GM21737 (cell line): ENCODE data around the gene IQCN.

ENCODE experiments used
- ATAC-seq: cut with Tn5 transposase; IDR thresholded peaks from one replicate; pipeline ENCODE4 v1.9.1; 2021; ENCODE audit warnings: mild to moderate bottlenecking, moderate library complexity; ENCODE audit not compliant: unreplicated experiment

Gene IQCN

DNA sequence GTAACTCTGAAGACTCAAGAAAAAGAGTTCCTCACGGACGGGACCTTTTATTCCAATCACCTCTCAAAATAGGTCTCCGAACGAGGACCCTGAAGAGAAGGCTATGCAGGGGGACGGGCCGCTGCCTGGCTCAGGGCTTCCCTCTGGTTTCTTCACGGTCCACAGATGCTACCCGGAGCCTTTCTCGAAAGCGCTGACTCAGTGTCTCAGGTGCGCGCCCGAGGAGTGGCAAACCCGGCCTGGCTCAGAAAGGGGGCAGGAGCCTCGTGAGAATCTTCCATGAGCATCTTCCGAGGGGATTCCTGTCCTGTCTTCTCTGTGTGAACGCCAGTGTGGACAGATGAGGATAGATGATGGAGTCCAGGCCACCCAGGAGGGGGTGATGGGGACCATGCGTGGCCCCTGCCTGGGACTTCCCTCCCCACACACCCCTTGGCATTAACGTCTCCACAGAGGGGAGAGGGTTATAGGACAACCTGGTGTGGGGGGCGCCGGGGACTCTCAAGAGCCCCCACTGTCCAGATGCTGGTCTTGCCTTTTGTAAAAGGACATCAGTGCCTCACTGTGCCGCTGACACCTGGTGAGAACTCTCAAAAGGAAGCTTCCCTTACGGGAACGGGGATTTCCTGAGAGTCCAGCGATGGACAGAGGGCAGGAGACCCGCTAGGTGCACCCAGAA lies 32.1 kb upstream of the IQCN start:
- ATAC-seq, result no peak

DNA sequence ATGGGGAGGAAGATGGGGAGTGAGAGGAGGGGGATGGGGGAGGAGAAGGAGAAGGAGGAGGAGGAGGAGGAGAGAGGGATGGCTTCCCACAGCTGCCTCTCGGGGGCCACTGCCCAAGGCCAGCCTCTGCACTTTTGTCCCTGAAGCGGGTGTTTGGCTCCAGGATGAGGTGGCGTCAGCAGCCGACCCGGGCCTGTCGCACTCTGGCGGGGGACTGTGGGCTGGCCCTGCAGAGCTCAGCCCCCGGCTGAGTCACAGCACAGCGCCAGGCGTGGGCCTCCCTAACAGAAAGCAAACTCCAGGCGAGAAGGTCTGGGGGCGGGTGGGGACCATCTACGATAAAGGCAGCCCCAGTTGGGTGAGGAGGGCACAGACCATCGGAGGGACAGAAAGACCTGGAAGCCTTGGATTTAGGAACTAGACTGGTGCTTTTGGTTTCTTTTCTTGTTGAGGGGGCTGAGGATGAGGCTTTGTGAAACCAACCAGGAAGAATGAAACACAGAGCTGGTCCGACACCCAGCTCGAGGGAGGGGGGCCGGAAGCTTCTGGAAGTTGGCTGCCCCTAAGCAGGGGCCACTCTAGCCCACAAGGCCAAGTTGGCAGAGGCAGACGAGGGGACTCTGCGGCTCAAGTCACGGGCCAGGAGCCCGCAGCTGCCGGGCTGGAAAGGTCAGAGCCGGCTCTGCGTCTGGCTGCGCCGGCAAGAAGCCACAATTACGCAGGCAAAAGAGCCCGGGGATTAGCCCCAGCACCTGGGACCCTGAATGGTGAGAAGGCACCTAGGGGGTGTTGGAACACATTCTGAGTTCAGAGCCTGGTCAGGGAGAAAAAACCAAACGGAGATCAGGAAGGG lies 30.4 kb upstream of the IQCN start:
- no peak for ATAC-seq

DNA sequence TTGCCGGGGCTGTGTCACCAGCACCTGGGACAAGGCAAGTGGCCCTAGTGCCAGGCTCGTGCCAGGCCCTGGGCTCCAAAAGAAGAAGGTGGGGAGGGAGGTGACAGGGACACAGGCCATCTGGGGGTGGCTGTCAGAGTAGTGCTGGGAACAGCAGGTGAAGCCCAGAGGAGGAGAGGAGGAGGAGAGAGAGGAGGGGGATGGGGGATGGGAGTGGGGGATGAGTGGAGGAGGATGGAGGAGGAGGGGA lies 29.9 kb upstream of the IQCN start:
- ATAC-seq, result no peak

DNA sequence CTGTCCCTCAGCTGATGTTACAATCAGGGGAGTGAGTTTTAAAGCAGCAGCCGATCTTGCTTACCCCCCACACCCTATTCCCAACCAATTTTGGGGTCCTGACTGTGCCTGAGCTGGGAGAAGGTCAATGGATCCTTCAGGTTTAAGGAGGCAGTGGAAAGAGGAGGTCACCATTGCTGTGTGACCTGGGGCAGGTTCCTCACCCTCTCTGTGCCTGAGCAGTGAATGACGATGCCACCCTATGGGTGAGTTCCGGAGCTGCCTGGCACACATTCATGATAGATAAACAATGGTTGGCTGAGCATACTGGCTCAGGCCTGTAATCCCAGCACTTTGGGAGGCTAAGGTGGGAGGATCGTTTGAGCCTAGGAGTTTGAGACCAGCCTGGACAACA lies 27.5 kb upstream of the IQCN start:
- ATAC-seq, result no peak

DNA sequence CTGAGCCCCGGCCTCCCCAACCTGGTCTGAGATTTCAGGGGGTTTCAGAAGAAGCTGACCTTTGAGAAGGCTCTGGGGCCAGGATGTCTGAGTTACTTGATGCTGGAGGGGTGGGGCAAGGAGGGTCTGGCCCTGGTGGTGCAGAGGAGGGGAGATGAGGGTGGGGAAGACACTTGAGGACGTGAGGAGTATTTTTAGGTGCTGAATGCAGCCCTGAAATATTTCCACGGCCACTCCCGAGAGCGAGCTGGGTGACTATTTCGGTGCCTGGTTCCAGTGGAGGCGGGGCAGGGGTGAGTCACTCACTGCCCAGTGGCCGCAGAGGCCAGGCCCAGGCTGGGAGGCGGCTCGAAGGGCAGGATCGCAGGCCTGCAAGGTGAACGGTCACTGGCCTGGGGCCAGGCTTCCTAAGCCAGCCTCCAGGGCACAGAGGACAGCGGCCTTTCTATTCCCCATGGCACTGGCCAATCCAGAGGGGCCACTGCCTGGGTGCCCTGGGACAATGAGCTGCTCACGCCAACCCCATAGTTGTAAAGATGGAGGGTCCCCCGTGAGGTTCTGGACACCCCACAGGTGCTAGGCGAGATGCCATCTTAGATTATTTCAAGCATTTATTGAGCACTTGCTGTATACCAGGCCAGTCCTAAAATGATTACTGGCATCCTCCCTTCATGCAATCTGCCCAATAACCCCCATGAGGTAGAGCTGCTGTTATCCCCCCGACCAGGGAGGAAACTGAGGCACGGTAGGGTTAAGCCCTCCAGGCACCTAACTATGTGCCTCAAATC lies 26.9 kb upstream of the IQCN start:
- ATAC-seq, result no peak

DNA sequence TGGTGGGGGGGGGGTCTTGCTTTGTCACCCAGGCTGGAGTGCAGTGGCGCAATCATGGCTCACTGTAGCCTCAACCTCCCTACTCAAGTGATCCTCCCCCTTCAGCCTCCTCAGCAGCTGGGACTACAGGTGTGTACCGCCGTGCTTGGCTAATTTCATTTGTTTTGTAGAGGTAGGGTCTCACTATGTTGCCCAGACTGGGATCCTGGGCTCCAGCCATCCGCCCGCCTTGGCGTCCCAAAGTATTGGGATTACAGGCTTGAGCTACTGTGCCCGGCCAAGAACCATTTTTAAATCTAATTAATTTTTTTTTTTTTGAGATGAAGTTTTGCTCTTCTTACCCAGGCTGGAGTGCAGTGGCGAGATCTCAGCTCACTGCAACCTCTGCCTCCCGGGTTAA lies 25.4 kb upstream of the IQCN start:
- ATAC-seq, result no peak

DNA sequence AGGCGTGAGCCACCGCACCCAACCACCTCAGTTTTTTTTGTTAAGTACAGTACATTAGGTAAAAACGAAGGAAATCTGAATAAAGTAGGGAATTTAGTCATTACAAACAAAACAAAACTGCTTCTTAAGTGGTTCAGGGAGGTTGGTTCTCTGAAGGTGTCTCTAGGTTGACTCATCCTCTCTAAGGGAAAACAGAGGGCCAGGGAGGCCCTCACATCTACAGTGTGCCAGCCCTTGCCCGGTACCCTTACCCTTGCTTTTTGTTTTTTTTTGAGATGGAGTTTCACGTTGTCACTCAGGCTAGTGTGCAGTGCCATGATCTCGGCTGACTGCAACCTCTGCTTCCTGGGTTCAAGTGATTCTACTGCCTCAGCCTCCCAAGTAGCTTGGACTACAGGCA lies 24.3 kb upstream of the IQCN start:
- no peak for ATAC-seq

DNA sequence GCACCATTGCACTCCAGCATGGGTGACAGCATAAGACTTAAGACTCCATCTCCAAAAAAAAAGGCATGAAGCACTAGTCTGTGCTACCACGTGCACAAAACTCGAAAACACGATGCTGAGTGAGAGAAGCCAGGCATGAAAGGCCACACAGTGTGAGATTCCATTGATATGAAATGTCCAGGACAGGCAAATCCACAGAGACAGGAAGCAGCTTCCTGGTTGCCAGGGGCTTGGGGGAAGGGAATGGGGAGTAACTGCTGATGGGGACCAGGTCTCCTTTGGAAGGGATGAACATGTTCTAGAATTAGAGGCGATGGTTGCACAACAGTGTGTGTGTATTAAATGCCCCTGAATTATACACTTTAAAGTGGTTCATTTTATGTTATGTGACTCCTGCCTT lies 23.1 kb upstream of the IQCN start:
- no peak for ATAC-seq

DNA sequence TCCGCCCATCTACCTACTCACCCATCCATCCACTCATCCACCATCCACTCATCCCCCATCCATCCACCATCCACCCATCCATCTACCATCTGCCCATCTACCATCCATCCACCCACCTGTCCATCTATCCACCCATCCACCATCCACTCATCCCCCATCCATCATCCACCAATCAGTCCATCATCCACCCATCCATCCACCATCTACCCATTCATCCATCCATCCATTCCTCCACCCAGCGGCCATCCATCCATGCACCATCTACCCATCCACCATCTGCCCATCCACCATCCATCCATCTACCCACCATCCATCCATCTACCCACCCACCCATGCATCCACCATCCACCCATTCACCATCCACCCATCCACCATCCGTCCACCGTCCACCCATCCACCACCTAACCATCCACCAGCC lies 20.8 kb upstream of the IQCN start:
- ATAC-seq, result no peak

DNA sequence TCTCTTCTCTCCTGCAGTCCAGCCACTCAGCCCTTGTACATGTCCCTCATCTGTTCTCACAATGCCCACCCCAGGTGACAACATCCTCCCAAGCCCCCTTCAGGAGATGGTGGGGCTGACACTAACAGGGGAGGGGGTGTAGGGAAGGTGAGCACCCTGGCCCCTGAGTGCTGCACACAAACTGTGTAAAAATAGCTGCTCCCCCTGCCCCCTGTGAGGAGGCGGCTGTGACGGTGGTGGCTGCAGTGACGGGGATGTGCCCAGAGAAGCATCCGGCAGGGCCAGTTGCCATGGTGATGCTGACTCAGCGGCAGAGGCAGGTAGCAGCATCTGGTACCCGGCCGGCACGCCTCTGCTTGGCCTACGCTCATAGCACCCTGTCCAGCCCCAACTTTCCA lies 20.2 kb upstream of the IQCN start:
- no peak for ATAC-seq

DNA sequence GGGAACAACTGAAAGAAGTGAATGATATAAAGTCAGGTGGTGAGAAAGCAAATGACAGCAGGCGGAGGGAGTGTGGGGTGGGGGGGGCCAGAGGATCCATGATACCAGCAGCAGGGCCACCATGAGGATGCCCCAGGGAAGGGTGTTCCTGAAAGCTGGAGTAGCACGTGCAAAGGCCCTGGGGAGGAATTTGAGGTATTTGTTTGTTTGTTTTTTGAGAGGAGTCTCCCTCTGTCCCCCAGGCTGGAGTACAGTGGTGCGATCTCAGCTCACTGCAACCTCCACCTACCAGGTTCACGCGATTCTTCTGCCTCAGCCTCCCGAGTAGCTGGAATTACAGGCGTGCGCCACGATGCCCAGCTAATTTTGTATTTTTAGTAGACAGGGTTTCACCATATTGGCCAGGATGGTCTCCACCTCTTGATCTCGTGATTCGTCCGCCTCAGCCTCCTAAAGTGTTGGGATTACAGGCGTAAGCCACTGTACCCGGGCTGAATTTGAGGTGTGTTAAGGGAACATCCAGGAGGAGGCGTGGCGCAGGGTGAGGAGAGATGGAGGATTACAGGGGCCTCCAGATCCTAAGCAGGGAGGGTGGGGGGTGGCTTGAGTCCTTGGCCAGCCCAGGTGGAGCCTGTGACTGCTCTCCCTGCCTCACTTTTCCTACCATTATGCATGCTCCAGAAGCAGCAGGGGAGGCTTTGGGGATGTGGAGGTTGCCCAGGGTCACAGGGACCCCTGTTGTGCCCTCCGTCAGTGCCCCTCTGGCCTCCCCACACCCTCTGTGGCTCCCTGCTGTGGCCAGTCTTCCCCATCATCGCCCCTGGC lies 19.6 kb upstream of the IQCN start:
- no peak for ATAC-seq

DNA sequence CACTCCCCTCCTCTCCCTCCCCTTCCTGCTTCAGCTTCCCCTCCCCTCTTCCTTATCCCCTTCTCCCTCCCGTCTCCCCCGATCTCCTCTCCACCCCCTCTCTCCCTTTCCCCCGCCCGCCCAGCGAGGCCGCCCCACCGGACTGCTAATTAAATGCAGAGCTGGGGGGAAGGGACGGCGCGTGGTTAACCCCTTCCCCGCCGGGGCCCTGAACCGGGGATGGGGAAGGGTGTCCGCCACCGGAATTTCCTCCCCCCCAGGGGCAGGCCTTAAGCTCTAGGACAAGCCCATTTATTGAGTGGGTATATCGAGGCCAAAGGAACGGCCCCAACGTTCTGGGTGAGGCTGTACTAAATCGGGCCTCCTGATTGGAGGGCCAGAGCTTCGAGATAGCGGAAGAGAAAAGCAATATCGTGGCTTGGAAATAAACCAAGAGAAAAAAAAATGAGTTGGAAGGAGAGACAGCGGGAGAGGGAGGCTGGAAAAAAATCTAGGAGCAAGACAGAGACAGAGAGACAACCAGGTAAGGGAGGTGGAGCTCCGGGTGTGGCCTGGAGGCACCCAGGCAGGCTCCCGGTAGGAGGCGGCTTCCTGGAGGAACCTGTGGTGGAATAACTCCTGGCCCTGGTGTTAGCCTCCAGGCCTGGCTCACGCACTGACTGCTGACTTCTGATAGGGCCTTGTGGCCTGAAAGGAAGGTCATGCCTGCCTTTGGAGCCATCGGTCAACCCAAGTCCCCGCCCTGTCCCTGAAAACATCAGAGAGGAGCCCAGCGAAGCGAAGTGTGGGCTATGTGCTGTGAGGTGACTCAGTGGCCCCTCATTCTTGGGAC lies 18.8 kb upstream of the IQCN start:
- no peak for ATAC-seq

DNA sequence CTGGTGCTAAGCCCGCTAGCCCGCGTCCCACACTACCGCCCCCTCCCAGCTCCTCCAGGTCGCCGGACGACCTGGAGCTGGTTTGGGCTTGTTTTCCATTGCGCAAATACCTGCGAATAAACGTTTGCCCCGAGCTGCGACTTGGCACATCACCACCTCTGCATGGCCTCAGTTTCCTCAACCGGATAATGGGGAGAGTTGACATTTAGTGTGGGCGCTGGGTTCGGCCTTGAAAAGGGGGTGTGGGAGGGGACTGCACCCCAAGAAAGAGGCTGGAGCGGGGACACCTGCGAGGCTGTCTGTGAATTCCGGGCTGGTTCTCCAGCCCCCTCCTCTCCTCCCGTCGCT lies 18.2 kb upstream of the IQCN start:
- no peak for ATAC-seq

DNA sequence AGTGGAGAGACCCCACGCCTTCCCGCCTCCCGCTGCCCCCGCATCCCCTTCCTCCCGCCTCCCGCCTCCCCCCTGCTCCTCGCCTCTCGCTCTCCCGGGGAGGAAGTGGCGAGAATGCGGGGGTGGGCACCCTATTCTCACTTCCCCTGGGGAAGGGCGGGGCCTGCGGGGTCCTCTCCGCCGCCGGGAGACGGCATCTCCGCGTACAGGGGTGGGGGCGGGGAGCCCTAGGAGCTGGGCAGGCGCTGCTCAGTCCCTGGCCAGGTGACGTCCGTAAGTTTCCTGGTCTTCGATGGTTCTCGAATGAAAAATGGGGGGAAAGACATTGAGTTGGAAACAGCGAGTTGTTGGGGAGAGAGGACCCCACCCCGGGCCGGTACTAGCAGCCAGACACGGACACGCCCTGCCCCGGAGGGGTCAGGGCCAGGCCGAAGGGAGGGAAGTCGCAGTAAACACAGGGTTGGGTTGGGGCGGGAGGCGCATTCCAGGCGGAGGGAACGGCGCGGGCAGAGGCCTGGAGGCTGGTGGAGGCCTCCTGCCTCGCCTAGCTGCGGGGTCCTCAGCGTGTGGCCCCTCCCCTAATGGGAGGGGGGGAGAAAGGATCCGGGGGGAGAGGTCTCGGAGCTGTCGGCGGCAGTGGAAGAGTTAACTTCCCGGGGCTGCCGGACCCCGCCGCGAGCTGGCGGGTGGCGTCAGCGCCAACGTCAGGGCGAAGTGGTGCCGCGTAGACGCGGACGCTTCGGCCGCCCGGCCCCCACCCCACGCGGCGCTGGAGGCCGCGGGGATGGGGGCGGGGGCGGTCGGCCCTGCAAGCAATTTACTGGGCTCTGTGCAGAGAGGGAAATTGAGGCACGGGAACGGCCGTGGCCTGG lies 17.6 kb upstream of the IQCN start:
- ATAC-seq, result no peak

DNA sequence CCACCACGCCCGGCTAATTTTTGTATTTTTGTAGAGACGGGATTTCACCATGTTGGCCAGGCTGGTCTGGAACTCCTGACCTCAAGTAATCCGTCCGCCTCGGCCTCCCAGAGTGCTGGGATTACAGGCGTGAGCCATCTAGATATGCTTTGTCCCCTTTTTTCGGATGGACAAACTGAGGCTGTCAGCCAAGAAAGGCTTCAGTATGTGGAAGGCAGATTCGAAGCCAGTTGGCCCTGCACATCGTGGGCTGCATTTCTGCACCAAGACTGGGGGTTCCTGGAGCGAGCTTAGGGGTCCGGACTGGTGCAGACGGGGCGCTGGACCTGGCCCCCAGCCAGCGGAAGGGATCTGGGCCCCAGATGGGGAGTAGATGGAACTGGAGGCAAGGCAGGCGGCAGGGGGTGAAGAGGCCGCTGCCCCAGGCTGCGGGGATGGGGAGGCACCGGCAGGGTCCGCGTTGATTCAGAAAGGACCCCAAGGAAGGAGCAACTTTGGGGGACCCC lies 16.8 kb upstream of the IQCN start:
- ATAC-seq, result no peak

DNA sequence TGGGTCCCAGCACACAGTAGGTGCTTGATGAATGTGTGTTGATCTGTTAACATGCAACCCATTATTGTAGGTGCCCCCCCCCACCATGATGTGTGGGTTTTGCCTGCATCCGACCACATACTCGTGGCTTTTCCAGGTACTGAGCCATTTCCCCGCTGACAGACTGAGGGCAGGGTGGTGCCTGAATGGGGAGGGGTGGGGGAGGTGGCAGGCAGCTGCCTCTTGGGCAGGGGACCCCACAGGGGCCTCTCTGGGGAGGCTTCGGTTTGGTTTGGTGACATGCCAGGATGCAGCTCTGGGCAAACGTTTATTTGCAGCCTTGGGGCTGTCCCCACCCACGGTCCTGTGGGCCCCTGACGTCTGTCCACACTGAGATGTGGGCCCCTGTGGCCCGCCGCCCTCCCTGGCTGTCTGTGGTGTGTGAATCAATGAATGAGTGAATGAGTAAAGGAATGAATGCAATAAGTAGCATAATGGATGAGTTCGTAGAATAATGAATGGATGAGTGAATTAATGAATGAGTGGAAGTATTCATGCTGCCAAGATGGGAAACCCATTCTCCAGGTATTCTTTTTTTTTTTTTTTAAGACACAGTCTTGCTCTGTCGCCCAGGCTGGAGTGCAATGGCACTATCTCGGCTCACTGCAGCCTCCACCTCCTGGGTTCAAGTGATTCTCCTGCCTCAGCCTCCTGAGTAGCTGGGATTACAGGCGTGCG lies 16.2 kb upstream of the IQCN start:
- no peak for ATAC-seq

DNA sequence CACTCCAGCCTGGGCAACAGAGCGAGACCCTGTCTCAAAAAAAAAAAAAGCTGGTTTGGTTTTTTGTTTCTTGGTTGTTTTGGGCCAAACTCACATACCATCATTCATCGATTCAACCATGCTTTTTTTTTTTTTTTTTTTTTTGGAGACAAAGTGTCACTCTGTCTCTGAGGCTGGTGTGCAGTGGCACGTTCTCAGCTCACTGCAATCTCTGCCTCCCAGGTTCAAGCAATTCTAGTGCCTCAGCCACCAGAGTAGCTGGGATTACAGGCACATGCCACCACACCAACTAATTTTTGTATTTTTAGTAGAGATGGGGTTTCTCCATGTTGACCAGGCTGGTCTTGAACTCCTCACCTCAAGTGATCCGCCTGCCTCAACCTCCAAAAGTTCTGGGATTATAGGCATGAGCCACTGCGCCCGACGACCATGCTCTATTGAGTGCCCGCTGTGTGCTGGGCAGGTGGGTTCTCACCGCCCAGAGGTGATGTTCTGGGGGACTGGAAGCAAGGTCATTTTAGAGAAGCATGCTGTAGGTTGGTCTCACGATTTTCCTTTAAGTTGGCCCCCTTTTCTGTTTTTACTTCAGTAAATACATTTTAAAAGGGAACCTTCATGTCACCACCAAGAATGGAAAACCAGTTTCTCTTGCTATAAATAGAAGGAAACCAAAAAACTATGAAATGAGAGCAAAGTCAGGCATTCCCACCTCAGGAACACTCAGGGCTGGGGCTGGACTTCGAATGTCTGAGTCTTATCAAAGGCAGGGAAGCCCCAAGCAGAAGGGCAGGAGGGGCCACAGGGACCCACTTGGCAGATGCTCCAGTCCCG lies 15.4 kb upstream of the IQCN start:
- ATAC-seq, result no peak
